ENCODE data around the gene SMIM35.
A peak's percentile ranks its signal among the peaks of the same experiment; 100 is the strongest.
"Not testable (repeated sequence)": the region's sequence is repeated elsewhere in the genome, so short reads cannot be mapped to it uniquely, and the experiment has no call there.

The SMIM35 gene

GRCh38 chr11:117978291-117978910, 108.4 kb downstream of the SMIM35 start:
- DNase-seq: not testable (repeated sequence)

GRCh38 chr11:117977612-117978264, 109.0 kb downstream of the SMIM35 start:
- DNase-seq: not testable (repeated sequence)

- DNase-seq: no peak
Measured at GRCh38 chr11:117977029-117977428, 109.7 kb downstream of the SMIM35 start.

- no peak for DNase-seq
Measured at GRCh38 chr11:117976445-117976844, 110.3 kb downstream of the SMIM35 start.

- no peak for DNase-seq
Measured at GRCh38 chr11:117973503-117973860, 113.3 kb downstream of the SMIM35 start.

- peak; percentile 8 for DNase-seq
Measured at GRCh38 chr11:117972629-117973502, 113.9 kb downstream of the SMIM35 start.

GRCh38 chr11:117972044-117972443, 114.7 kb downstream of the SMIM35 start:
- no peak for DNase-seq

GRCh38 chr11:117970400-117971024, 116.3 kb downstream of the SMIM35 start:
- DNase-seq: no peak

- DNase-seq: no peak
Measured at GRCh38 chr11:117969160-117969991, 117.4 kb downstream of the SMIM35 start.

GRCh38 chr11:117966908-117967307, 119.9 kb downstream of the SMIM35 start:
- DNase-seq: no peak

- no peak for DNase-seq
Measured at GRCh38 chr11:117962826-117963225, 123.9 kb downstream of the SMIM35 start.

GRCh38 chr11:117961896-117962295, 124.9 kb downstream of the SMIM35 start:
- DNase-seq: no peak

- no peak for DNase-seq
Measured at GRCh38 chr11:117960406-117960805, 126.4 kb downstream of the SMIM35 start.

- no peak for DNase-seq
Measured at GRCh38 chr11:117959438-117960149, 127.2 kb downstream of the SMIM35 start.

- DNase-seq: no peak
Measured at GRCh38 chr11:117958949-117959348, 127.8 kb downstream of the SMIM35 start.

All from NCI-H748 treated with DMSO at 0.1 percent for 48 hours (cell line).